IMR-90 (cell line): ENCODE data around the gene UPK3B. TPM values are rescaled to one million over a fixed set of nuclear protein-coding genes. Genes with fewer than 3 reads are reported as not detected.

Experiments
- ATAC-seq: fragments of 200-7000 bp; cut with Tn5 transposase; 2 replicates; pipeline ENCODE4 v1.9.1; 2020; ENCODE audit warnings: low read depth, mild to moderate bottlenecking, moderate library complexity
- BruUV-seq: library from RNA; stranded (reverse); fragments of 400-500 nt; replicated peaks from 2 replicates; lab custom pipeline; 2021; lab: Mats Ljungman, UMichigan
- CTCF ChIA-PET: fragments of 300-600 bp; formaldehyde crosslinking; extraction: SDS; loops from one replicate; lab custom pipeline; 2021; ENCODE audit warnings: antibody characterized with exemption; lab: Yijun Ruan, JAX
- POLR2A ChIA-PET: fragments of 300-600 bp; sonication (Branson Sonifier 250); formaldehyde crosslinking; loops from one replicate; lab custom pipeline; 2022; ENCODE audit warnings: antibody characterized with exemption; ENCODE audit not compliant: unreplicated experiment; lab: Charles Lee
- DNase-seq: peaks from one replicate; pipeline ENCODE4 v3.0.0; 2013
- H2AFZ ChIP-seq: replicated peaks from 2 replicates; pipeline ENCODE3; 2013; ENCODE audit warnings: low read length, mild to moderate bottlenecking; ENCODE audit not compliant: poor library complexity
- H2AK5ac ChIP-seq: 2 replicates; pipeline ENCODE4 v1.6.1; 2013; ENCODE audit warnings: low read depth, low read length, inconsistent platforms
- H2AK9ac ChIP-seq: replicated peaks from 2 replicates; pipeline ENCODE3; 2013; ENCODE audit warnings: mild to moderate bottlenecking, low read depth, low read length, moderate library complexity; ENCODE audit not compliant: poor library complexity
- H2BK120ac ChIP-seq: 2 replicates; pipeline ENCODE4 v1.6.1; 2013; ENCODE audit warnings: low read depth, low read length, inconsistent platforms
- H2BK15ac ChIP-seq: 3 replicates; pipeline ENCODE4 v1.6.1; 2013; ENCODE audit warnings: low read depth, low read length, inconsistent platforms
- H2BK20ac ChIP-seq: 2 replicates; pipeline ENCODE4 v1.6.1; 2013; ENCODE audit warnings: low read depth, mild to moderate bottlenecking, inconsistent platforms, low read length, moderate library complexity
- H2BK5ac ChIP-seq: 2 replicates; pipeline ENCODE4 v1.6.1; 2013; ENCODE audit warnings: mild to moderate bottlenecking, low read depth, low read length, inconsistent platforms; ENCODE audit not compliant: poor library complexity, severe bottlenecking
- H3K14ac ChIP-seq: replicated peaks from 2 replicates; pipeline ENCODE4 v1.6.1; 2013; ENCODE audit warnings: low read depth, low read length, inconsistent platforms
- H3K18ac ChIP-seq: 2 replicates; pipeline ENCODE4 v1.6.1; 2013; ENCODE audit warnings: low read depth, low read length, control low read depth
- H3K23ac ChIP-seq: 2 replicates; pipeline ENCODE4 v1.6.1; 2013; ENCODE audit warnings: low read depth, low read length, inconsistent platforms
- H3K27ac ChIP-seq: 2 replicates; pipeline ENCODE4 v1.5.1; 2013; ENCODE audit warnings: mild to moderate bottlenecking, control low read depth, low read length; ENCODE audit not compliant: insufficient read depth
- H3K27me3 ChIP-seq: 2 replicates; pipeline ENCODE4 v1.6.1; 2013; ENCODE audit warnings: low read length; ENCODE audit not compliant: control insufficient read depth, insufficient read depth
- H3K36me3 ChIP-seq: 2 replicates; pipeline ENCODE4 v1.6.1; 2013; ENCODE audit warnings: low read length, mixed read lengths; ENCODE audit not compliant: control insufficient read depth, insufficient read depth
- H3K4ac ChIP-seq: 2 replicates; pipeline ENCODE4 v1.6.1; 2013; ENCODE audit warnings: low read depth, low read length, inconsistent platforms
- H3K4me1 ChIP-seq: 2 replicates; pipeline ENCODE4 v1.6.1; 2013; ENCODE audit warnings: low read length, mixed read lengths; ENCODE audit not compliant: control insufficient read depth, insufficient read depth
- H3K4me2 ChIP-seq: 2 replicates; pipeline ENCODE4 v1.6.1; 2013; ENCODE audit warnings: low read depth, mild to moderate bottlenecking, control low read depth, low read length, moderate library complexity
- H3K4me3 ChIP-seq: 2 replicates; pipeline ENCODE4 v1.5.1; 2013; ENCODE audit warnings: low read depth, mild to moderate bottlenecking, control low read depth, low read length, moderate library complexity; ENCODE audit not compliant: insufficient read depth
- H3K56ac ChIP-seq: 2 replicates; pipeline ENCODE4 v1.6.1; 2013; ENCODE audit warnings: low read length, inconsistent platforms; ENCODE audit not compliant: insufficient read depth; ENCODE audit errors: extremely low read depth
- H3K79me1 ChIP-seq, 2 experiments: 2 replicates each; pipeline ENCODE4 v1.6.1; 2013; ENCODE audit warnings: low read length in 2 of 2, inconsistent platforms in 1 of 2, low read depth in 1 of 2
- H3K9ac ChIP-seq: 2 replicates; pipeline ENCODE4 v1.6.1; 2013; ENCODE audit warnings: low read depth, low read length, control low read depth
- H3K9me1 ChIP-seq: 2 replicates; pipeline ENCODE4 v1.6.1; 2013; ENCODE audit warnings: low read length, inconsistent platforms; ENCODE audit not compliant: insufficient read depth
- H3K9me3 ChIP-seq: 2 replicates; pipeline ENCODE4 v1.6.1; 2013; ENCODE audit warnings: low read length; ENCODE audit not compliant: control insufficient read depth, insufficient read depth
- H4K20me1 ChIP-seq: 2 replicates; pipeline ENCODE4 v1.6.1; 2013; ENCODE audit warnings: low read length, inconsistent platforms; ENCODE audit not compliant: insufficient read depth
- H4K5ac ChIP-seq: 2 replicates; pipeline ENCODE4 v1.6.1; 2013; ENCODE audit warnings: mild to moderate bottlenecking, low read depth, low read length, control low read depth
- H4K8ac ChIP-seq, 2 experiments: 2 replicates each; pipeline ENCODE4 v1.6.1; 2013; ENCODE audit warnings: low read depth in 2 of 2, low read length in 2 of 2, control low read depth in 1 of 2, inconsistent platforms in 1 of 2
- H4K91ac ChIP-seq: 2 replicates; pipeline ENCODE4 v1.6.1; 2013; ENCODE audit warnings: low read depth, low read length, inconsistent platforms; ENCODE audit not compliant: insufficient read depth
- POLR2A ChIP-seq: IDR thresholded peaks from 2 replicates; pipeline ENCODE4 v1.6.1; 2012; ENCODE audit warnings: mild to moderate bottlenecking, low read depth, low read length
- WGBS, 2 experiments: methylation state at CpG; one replicate each; pipeline versions ENCODE4 v1.1.5 to v1.1.7; 2013; ENCODE audit warnings: missing lambda C conversion rate in 2 of 2; ENCODE audit not compliant: insufficient read length in 1 of 2; ENCODE audit errors: extremely low coverage in 2 of 2; 5-methylcytosine and 5-hydroxymethylcytosine counted together
- dilution Hi-C: fragments of 300-500 bp; cut with HindIII; formaldehyde crosslinking; loops from one replicate; pipeline ENCODE4 v1.14.3; 2018; ENCODE audit warnings: low sequenced_read_pairs; ENCODE audit not compliant: unreplicated experiment
- in situ Hi-C: fragments of 300-500 bp; cut with MboI; formaldehyde crosslinking; loops from 3 replicates; pipeline ENCODE4 v1.14.3; 2019; ENCODE audit warnings: low sequenced_read_pairs, inconsistent platforms, mixed read lengths
- intact Hi-C: fragments of 100-400 bp; cut with micrococcal nuclease; formaldehyde crosslinking; loops from 2 replicates; pipeline ENCODE4 v1.10.0; 2022
- polyA plus RNA-seq, 3 experiments: library from polyadenylated mRNA; depleted of rRNA; stranded (reverse); fragments of >200 nt; gene quantifications; 2 replicates each; pipeline ENCODE4 v1.2.3, GENCODE V29; 2012; ENCODE audit warnings: low replicate concordance in 1 of 3
- total RNA-seq: library from RNA; depleted of rRNA; stranded (reverse); fragments of >200 nt; gene quantifications from 2 replicates; pipeline ENCODE4 v1.2.3, GENCODE V29; 2012

UPK3B gene
- total and polyA plus RNA-seq, 2 of the 4 experiments (the other 2 are of a cell fraction): 0.26 TPM; not detected in 1

DNA sequence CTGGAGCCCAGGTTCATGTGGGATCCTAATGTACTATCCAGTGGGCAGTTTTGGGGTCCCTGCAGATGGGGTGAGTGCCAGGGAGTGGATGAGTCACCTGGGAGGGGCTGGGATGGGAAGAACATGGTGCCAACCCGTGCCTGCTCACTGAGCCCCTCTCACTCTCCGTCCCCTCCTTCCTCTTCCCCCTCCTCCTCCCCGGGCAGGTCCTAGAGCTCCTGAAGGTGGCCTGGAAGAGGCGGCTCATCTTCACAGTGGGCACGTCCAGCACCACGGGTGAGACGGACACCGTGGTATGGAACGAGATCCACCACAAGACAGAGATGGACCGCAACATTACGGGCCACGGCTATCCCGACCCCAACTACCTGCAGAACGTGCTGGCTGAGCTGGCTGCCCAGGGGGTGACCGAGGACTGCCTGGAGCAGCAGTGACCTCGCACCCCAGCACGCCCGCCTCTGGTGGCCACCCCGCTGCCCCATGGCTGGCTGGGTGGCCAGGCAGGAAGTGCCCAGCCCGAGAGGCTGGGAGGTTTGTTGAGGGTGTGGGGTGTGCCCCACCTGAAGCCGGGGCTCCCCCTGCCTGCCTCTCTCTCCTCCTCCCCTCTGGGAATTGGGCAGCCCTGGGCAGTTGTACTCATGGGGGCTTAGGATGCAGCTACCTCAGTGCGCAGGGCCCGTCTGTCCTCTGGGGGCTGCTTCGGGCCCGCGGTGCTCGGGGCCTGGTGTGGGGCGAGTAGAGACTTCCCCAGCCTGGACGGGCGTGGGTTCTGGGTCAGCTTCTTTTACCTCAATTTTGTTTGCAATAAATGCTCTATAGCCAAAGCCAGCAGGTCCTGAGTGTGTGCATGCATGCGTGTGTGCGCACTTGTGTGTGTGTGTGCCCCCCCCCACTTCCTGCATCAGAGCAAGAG is 4.9 kb upstream of the UPK3B start:
- no peak for ATAC-seq
- dilution Hi-C loops: no loop called here
- TF ChIP-seq POLR2A: no peak

More for the DNA sequence above, 4.9 kb upstream of the UPK3B start:
- Histone ChIP-seq H3K4me1 (no peaks in the 10 kb centered on the region), H3K27ac (no peak overlapping the region), H3K9ac (no peak overlapping the region), H2BK5ac (no peak overlapping the region), H3K9me3 (no peaks in the 10 kb centered on the region), H3K4me3 (no peak overlapping the region), H4K91ac (no peak overlapping the region), H4K5ac (no peak overlapping the region), H3K9me1 (no peaks in the 10 kb centered on the region), H2AK9ac (no peak overlapping the region), H4K8ac (no peak overlapping the region), H2AFZ (no peak overlapping the region), H3K4me2 (no peak overlapping the region), H3K4ac (no peak overlapping the region), H2BK20ac (no peak overlapping the region), H3K27me3 (no peaks in the 10 kb centered on the region), H3K79me1 (no peaks in the 10 kb centered on the region; a peak in 1 of 4 replicates), H4K20me1 (no peaks in the 10 kb centered on the region), H3K18ac (no peak overlapping the region), H2AK5ac (no peak overlapping the region), H3K56ac (no peak overlapping the region), H2BK15ac (no peak overlapping the region), H3K14ac (no peak overlapping the region), H3K36me3 (peaks cover 16% of the 10 kb centered on the region), H3K23ac (no peak overlapping the region), H2BK120ac (no peak overlapping the region)
- DNase-seq: no peak
- BruUV-seq: no TSS peak
- intact Hi-C loops (no loop called here), in situ Hi-C loops (loop anchor here (5.0 kb wide), 1 partner anchor 73 kb away; no protein-coding TSS in a partner anchor)
- ChIA-PET POLR2A (no interaction called here), CTCF (no interaction called here)
- WGBS, 2 experiments: 91% methylated on average over 12 of the region's 32 CpGs; no CpG with 5 or more reads in 1 of the 2 experiments
